Loucy (cell line): ENCODE measurements around the gene VAV2.

ENCODE experiments used
- CTCF ChIP-seq: fragments of 200-600 bp; sonication (generic); conservative IDR thresholded peaks from 2 replicates; pipeline ENCODE4 v1.5.1; 2014; ENCODE audit warnings: mild to moderate bottlenecking, antibody characterized with exemption, low read length
- EZH2phosphoT487 ChIP-seq: fragments of 200-600 bp; IDR thresholded peaks from 2 replicates; pipeline ENCODE4 v1.6.1; 2018; ENCODE audit warnings: antibody characterized with exemption, mild to moderate bottlenecking, moderate library complexity, borderline replicate concordance

GRCh38 chr9:134026981-134027380, 34.9 kb upstream of the VAV2 start:
- TF ChIP-seq EZH2phosphoT487 (no peak), CTCF (no peak)
